ENCODE results near the gene SFMBT1.

SFMBT1 gene

DNA sequence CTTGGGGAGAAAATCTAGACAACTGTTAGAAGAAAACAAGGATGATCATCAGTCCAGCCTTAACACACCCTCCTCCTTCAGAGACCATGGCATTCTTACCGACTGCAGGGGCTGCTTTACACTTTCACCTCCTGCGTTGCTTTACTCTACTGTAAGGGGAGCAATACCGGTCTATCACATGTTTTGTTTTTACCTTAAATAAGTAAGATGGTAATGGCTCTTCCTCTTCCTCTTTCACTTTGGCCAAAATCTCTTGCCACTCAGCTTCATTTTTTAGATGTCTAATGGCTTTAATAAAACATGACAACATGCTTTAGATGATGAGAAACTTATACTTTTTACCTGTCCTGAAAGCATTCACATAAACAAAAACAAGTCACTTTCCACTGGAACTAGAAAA lies 115.1 kb downstream of the SFMBT1 start:
- no peak overlapping the region for H3K4me3 ChIP-seq (ENCODE audit: low read depth, low read length)
- TF ChIP-seq CTCF (IDR thresholded peaks at IDR 0.05; ENCODE audit: control insufficient read depth, extremely low read depth, insufficient read depth) = no peak
- no peak for DNase-seq (ENCODE audit: low read depth)

DNA sequence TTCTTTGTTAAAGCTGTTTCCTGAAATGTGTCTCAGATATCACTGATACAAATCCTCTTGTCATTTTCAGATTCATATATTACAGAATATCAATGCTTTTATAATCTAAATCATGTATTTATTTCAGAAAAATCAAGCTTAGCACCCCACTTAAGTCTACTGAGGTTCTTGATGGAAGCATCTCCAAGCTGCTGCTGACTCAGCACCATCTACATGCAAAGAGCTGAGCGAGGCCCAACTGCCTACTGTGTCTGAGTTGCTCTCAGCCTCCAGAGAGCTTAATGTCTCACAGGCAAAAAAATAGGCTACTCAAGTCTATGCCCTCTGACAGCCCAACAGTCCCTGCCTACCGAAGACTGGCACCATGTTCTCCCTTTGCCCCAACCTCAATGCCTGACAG lies 119.3 kb downstream of the SFMBT1 start:
- DNase-seq (ENCODE audit: low read depth) = no peak
- TF ChIP-seq CTCF (IDR thresholded peaks at IDR 0.05; ENCODE audit: control insufficient read depth, extremely low read depth, insufficient read depth) = no peak

DNA sequence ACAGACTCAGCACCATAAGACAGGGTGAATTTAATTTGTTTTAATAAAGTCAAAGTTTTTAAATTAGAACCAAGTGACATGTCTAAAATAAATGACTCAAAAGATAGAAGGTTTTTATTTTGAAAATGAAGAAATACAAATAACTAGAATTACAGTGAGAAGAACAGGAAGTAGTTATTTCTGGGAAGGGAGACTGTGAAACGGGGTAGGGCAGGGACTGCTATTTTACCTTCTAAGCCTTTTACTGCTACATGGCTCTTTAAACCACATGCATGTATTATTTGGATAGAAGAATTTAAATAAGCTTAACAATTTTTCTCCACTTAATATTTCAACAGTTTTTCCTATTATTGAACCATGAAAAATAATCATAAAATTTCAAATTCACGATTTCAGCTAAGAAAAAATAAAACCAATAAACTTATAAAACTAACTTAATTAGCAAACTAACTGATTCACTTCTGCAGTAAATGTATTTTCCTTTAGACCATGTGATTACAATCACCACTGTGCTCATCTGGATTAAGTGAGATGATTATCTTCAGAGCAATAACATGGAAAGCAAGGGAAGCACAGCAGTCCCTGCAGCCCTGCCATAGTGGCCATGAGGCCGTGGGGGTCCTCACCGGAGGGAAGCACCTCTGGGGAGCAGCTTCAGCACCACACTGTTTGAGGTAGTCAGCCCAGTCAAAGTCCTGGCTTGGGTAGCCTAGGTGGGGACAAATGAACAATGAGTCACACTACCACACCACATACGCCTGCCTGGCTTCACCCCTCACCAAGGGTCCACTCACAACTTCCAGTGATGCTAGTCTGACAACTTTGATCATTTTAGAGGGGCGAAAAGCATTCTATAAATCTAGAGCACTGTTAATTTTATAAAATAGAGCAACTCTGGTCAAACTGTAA lies 120.2 kb downstream of the SFMBT1 start:
- TF ChIP-seq CTCF (IDR thresholded peaks at IDR 0.05; ENCODE audit: control insufficient read depth, extremely low read depth, insufficient read depth) = no peak

More for the DNA sequence above, 119.3 kb downstream of the SFMBT1 start:
- no peak overlapping the region for H3K4me3 ChIP-seq (ENCODE audit: low read depth, low read length)

GRCh38 chr3:52923963-52924362 lies 121.9 kb downstream of the SFMBT1 start:
- H3K4me3 ChIP-seq (ENCODE audit: low read depth, low read length) = no peak overlapping the region
- TF ChIP-seq CTCF (IDR thresholded peaks at IDR 0.05; ENCODE audit: control insufficient read depth, extremely low read depth, insufficient read depth) = no peak
- no peak for DNase-seq (ENCODE audit: low read depth)

More for the DNA sequence above, 120.2 kb downstream of the SFMBT1 start:
- no peak overlapping the region for H3K4me3 ChIP-seq (ENCODE audit: low read depth, low read length)
- DNase-seq (ENCODE audit: low read depth) = no peak

- no peak for DNase-seq (ENCODE audit: low read depth)
- H3K4me3 ChIP-seq (ENCODE audit: low read depth, low read length) = no peak overlapping the region
- TF ChIP-seq CTCF (IDR thresholded peaks at IDR 0.05; ENCODE audit: control insufficient read depth, extremely low read depth, insufficient read depth) = no peak
These were observed 125.0 kb downstream of the SFMBT1 start for GRCh38 chr3:52920841-52921240.

DNA sequence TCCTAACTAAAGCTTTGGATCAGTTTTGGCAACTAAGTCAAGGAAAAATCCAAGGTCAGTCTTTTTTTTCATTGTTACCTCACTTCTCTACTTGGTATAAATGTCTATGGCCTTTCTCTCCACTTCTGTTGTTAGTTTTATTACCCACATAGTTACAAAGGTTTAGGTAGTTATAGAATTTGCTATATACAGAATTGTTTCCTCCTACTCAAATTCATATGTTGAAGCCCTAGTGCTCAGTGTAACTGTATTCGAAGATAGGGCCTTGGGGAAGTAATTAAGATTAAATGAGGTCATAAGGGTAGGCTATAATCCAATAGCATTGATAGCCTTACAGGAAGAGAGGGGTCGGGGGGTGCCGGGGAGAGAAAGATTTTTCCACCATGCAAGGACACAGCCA lies 128.8 kb downstream of the SFMBT1 start:
- no peak for DNase-seq (ENCODE audit: low read depth)
- H3K4me3 ChIP-seq (ENCODE audit: low read depth, low read length) = no peak overlapping the region
- no peak for TF ChIP-seq CTCF (IDR thresholded peaks at IDR 0.05; ENCODE audit: control insufficient read depth, extremely low read depth, insufficient read depth)

DNA sequence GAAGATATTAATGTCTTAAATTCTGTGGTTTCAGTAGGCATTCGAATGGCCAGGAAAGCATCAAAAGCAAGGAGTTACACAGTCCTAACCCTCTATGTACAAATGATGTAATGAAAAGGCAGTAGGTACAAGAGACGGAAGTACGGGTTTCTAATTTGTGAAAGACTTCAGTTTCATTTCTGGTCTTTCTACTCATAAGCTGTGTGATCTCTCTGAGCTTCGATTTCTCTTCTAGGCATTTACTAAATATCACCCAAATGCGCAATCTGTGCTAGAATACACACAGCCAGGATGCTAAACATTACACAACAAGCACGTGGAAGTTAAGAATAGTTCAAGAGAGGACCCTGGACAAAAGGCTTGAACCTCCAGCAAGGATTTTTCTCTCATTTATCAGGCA lies 130.6 kb downstream of the SFMBT1 start:
- TF ChIP-seq CTCF (IDR thresholded peaks at IDR 0.05; ENCODE audit: control insufficient read depth, extremely low read depth, insufficient read depth) = no peak
- DNase-seq (ENCODE audit: low read depth) = no peak
- no peak overlapping the region for H3K4me3 ChIP-seq (ENCODE audit: low read depth, low read length)

Measured in LNCaP clone FGC (cell line).